Esophagus squamous epithelium (tissue), 4 donors: ENCODE results near the gene ADORA2B.

ENCODE experiments used
- CTCF ChIP-seq, 6 experiments: fragments of 450-650 bp in 4 of 6; fragments of 200-600 bp in 2 of 6; sonication (generic) in 2 of 6; IDR thresholded peaks; one replicate each; pipeline ENCODE4 v1.5.1; 2016 to 2019; ENCODE audit warnings: antibody characterized with exemption in 6 of 6, mild to moderate bottlenecking in 4 of 6, moderate library complexity in 4 of 6
- POLR2A ChIP-seq, 4 donors: fragments of 450-650 bp; IDR thresholded peaks; one replicate each; pipeline ENCODE4 v1.6.1; 2017; ENCODE audit warnings: antibody characterized with exemption in 4 of 4, mild to moderate bottlenecking in 4 of 4, moderate library complexity in 3 of 4

GRCh38 chr17:15928286-15928785 is 16.6 kb upstream of the ADORA2B start:
- TF ChIP-seq CTCF (IDR thresholded peaks at IDR 0.05) = no peak
- TF ChIP-seq POLR2A (IDR thresholded peaks at IDR 0.05) = no peak
